Measurements from ENCODE around the gene RPEL1. TPM values are rescaled to one million over a fixed set of nuclear protein-coding genes. Genes with fewer than 3 reads are reported as not detected.

Gene RPEL1
- total RNA-seq, 1 donor from 2014 or later, result not detected

GRCh38 chr10:103273041-103273441 is 27.4 kb downstream of the RPEL1 start:
- no peak for TF ChIP-seq CTCF (IDR thresholded peaks at IDR 0.05)
- no peak overlapping the region for H3K4me3 ChIP-seq
- no peaks in the 10 kb centered on the region for H3K9me3 ChIP-seq
- DNase-seq, result no peak
- intact Hi-C loops (cut with DNase I), result no loop called here
- H3K36me3 ChIP-seq, result no peaks in the 10 kb centered on the region
- H3K27me3 ChIP-seq, result peaks cover 31% of the 10 kb centered on the region
- ATAC-seq, result no peak
- H3K27ac ChIP-seq, result no peak overlapping the region
- peaks cover 7% of the 10 kb centered on the region for H3K4me1 ChIP-seq

GRCh38 chr10:103276251-103276895 is 30.7 kb downstream of the RPEL1 start:
- TF ChIP-seq CTCF (IDR thresholded peaks at IDR 0.05), result no peak
- Histone ChIP-seq H3K36me3 (no peaks in the 10 kb centered on the region), H3K27ac (no peak overlapping the region), H3K4me1 (peaks cover 7% of the 10 kb centered on the region), H3K27me3 (peaks cover 56% of the 10 kb centered on the region), H3K9me3 (no peaks in the 10 kb centered on the region), H3K4me3 (no peak overlapping the region)
- intact Hi-C loops (cut with DNase I), result no loop called here
- DNase-seq (no peak), ATAC-seq (no peak)

GRCh38 chr10:103276896-103277712 is 31.4 kb downstream of the RPEL1 start, which contains the start of gene INA:
Gene INA (plus strand): TSS chr10:103277138. CDS start chr10:103277212, 74 bp downstream.
- no peaks in the 10 kb centered on the region for H3K36me3 ChIP-seq
- no peak within 1 kb of the TSS for H3K27ac ChIP-seq
- DNase-seq (no peak), ATAC-seq (no peak)
- intact Hi-C loops (cut with DNase I), result no loop called here
- H3K4me3 ChIP-seq, result peak within 1 kb of the TSS; percentile 33
- no peak for TF ChIP-seq CTCF (IDR thresholded peaks at IDR 0.05)
- H3K4me1 ChIP-seq, result peaks cover 7% of the 10 kb centered on the region
- peaks cover 64% of the 10 kb centered on the region for H3K27me3 ChIP-seq
- no peaks in the 10 kb centered on the region for H3K9me3 ChIP-seq

GRCh38 chr10:103277713-103278536 is 32.2 kb downstream of the RPEL1 start:
- intact Hi-C loops (cut with DNase I), result no loop called here
- DNase-seq, result no peak
- no peak overlapping the region for H3K4me3 ChIP-seq
- no peaks in the 10 kb centered on the region for H3K36me3 ChIP-seq
- no peaks in the 10 kb centered on the region for H3K9me3 ChIP-seq
- no peak for ATAC-seq
- H3K27me3 ChIP-seq, result peaks cover 68% of the 10 kb centered on the region
- no peak for TF ChIP-seq CTCF (IDR thresholded peaks at IDR 0.05)
- H3K27ac ChIP-seq, result no peak overlapping the region
- H3K4me1 ChIP-seq, result peaks cover 7% of the 10 kb centered on the region

- H3K9me3 ChIP-seq, result no peaks in the 10 kb centered on the region
- peaks cover 7% of the 10 kb centered on the region for H3K4me1 ChIP-seq
- H3K27me3 ChIP-seq, result peaks cover 69% of the 10 kb centered on the region
- no peak for TF ChIP-seq CTCF (IDR thresholded peaks at IDR 0.05)
- H3K27ac ChIP-seq, result no peak overlapping the region
- DNase-seq (no peak), ATAC-seq (no peak)
- intact Hi-C loops (cut with DNase I), result no loop called here
- H3K36me3 ChIP-seq, result no peaks in the 10 kb centered on the region
- no peak overlapping the region for H3K4me3 ChIP-seq
Measured at GRCh38 chr10:103278537-103278823, 32.8 kb downstream of the RPEL1 start.

All from upper lobe of right lung (tissue), 1 donor.